Skin of body (tissue), 2 donors: ENCODE data around the gene PPT2. TPM values are rescaled to one million over a fixed set of nuclear protein-coding genes. Genes with fewer than 3 reads are reported as not detected.
"Not testable (repeated sequence)": the region's sequence is repeated elsewhere in the genome, so short reads cannot be mapped to it uniquely, and the experiment has no call there.

Source experiments
- DNase-seq: peaks from one replicate; lab custom pipeline; 2025; lab: John Stamatoyannopoulos, UW
- total RNA-seq: library from RNA; depleted of rRNA; stranded (reverse); fragments of >200 nt; gene quantifications from one replicate; pipeline ENCODE4 v1.2.3, GENCODE V29; 2014

Gene PPT2
- total RNA-seq, 1 donor from 2014 or later = 124 TPM

DNA sequence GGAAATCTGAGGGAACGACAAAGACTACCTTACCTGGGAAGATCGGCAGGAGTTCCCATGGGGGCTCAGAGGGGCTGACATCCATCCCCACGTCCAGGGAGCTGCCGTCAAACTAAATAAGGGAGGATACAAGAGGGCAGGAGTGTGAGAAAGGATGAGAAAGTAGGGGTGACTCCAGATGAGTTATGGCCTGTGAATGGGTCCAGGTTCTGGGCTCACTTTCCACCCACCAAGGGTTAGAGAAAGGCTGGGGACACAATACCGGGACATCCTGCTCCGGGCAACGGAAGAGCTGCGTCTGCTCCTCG, 26.6 kb upstream of the PPT2 start:
- DNase-seq = no peak

DNA sequence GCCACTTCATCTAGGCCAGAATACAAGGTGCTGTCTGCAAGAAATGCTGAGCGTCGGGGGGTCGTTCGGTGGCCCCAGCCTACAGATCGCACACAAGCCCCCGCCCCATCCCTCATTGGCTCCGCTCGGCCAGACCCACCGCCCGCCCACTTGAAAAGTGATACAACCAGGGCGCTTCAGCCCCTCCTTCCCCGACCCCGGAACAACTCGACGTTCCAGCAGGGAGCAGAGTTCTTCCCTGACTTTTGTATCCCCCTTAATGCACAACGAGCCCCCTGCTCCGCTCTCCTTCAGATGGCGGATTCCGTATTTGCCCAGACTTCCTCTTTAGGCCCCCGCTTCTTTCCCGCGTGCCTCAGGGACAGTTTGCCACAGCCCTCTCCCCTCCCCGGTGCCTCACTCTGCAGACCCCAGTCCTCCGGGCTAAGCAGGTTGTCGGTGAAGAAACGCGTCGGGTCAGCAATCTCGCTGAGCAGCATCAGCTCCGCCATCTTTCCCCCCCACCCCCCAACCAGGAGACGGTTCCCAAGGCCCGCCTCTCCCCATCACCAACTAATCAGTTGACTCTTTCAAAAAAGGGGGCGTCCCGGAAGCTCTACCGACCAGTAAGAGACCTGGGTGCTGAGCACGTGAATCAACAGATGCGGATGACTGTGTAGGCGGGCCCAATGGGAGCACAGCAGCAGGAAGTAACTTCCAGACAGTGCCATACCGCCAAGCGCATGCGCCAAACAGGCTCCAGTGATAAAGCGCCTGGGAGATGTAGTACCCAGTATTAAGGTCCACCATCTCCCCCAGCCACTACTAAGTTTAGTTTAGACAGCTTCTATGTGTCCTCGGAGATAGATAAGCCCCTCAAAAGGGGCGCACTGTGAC, 26.0 kb upstream of the PPT2 start, which contains the start of gene ATF6B:
Gene ATF6B (minus strand): TSS at position 530 of the 876 bp plus-strand sequence. CDS start 39 bp downstream, at position 491.
- DNase-seq = peak; percentile 100

DNA sequence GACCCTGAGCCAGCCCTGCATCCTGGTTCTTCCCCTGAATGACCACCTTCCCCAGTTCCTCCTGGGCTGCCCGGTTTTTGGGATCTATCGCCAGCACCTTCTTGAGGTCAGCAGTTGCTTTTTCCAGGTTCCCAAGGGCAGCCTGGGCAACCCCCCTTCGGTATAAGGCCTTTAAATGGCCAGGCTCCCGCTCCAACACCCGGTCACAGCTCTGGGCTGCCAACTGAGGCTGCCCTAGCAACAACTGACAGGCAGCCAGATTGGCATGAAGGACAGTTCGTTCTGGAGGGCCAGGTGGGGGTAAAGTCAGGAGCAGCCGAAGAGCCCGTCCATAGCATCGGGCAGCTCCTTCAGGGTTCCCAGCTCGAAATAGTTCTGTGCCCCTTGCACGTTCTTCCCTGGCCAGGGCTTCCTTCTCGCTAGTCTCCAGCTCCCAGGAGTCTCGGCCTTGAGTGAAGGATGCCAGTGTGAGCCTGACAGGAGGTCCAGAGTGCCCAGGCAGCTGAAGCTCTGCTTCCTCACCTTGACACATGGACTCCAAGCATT, 25.1 kb upstream of the PPT2 start:
- DNase-seq = no peak

DNA sequence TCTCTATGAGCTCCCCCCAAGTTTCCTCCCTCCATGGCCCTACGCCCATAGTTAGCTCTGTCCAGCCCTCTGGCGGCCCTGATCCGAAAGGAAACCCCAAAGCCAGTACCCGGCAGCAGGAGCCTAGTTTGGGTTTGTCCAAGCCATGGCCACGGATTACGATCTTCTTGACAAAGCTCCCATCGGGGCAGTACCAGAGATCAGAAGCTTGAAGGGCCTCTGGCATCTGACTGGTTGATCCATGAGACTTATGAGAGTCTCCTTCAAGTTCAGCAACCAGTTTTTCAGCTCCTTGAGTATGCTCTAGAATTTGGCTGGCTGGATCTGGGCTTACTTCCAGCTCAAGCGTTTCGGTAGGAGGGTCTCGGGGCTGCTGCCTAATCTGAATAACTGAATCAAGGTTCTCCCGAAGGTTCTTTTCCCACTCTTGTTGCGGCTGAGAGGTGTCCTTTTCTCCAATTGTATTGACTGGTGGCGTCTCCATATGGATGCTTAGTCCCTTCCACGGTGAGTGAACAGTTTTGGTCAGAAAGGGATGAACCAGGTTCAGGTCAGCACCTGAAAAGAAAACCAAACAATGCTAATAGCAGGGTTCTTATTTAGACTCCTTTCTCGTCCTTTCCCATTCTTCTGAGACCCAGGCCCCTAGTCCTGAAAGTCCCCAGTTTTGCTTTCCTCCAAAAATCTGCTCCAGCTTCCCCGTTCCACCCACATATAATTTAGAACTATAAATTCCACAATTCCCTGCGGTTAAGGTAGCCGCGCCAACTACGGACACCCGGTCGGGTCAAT, 24.4 kb upstream of the PPT2 start:
- DNase-seq = peak; percentile 95

DNA sequence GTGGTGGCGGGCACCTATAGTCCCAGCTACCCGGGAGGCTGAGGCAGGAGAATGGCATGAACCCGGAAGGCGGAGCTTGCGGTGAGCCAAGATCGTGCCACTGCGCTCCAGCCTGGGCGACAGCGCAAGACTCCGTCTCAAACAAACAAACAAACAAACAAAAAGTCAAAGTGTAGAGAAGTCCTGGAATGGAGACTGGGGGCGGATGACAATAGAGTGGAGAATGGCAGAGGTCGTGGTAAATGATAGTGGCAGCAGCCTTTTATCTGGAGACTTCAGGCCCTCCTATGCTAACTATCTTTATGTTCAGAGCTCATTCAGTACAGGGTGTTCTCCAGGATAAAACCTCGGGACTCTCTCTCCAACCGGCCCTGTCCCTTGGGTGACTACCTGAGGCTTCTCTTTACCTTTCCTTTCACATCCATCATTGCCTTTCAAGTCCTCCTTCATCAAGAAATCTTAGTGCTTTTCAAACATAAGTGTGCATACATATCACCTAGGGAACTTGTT, 22.4 kb upstream of the PPT2 start:
- no peak for DNase-seq

DNA sequence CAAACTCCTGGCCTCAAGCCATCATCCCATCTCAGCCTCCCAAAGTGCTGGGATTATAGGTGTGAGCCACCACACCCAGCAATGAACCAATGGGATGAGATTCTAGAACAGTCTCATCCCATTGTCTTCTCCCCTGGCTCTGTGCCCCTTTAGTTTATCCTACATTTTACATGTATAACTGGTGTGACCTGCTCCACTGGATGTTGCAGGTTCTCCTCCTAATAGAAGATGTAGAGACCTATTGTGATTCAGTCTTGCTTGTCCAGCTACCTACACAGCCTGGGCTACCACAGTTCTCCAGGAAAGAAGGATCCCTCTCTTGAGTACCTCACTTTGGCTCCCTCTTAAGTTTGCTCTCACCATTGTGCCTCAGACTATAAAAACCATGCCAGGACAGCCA, 21.8 kb upstream of the PPT2 start:
- no peak for DNase-seq

DNA sequence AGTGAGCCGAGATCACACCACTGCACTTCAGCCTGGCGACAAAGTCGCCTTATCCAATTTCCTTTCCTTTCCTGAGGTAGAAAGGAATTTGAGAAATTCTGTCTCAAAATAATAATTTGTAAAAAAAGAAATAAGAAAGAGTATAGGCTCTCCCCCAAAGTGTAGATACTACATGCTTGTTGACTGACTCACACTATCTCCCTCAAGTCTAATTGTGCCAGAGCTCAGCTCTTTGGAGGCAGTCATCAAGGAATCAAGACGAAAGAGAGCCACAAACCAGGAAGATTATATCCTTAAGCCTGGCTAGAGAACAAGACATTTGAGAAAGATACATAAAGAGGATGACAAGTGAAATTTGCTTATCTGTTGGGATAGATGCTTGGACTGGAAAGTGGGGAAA, 20.2 kb upstream of the PPT2 start:
- DNase-seq = no peak

DNA sequence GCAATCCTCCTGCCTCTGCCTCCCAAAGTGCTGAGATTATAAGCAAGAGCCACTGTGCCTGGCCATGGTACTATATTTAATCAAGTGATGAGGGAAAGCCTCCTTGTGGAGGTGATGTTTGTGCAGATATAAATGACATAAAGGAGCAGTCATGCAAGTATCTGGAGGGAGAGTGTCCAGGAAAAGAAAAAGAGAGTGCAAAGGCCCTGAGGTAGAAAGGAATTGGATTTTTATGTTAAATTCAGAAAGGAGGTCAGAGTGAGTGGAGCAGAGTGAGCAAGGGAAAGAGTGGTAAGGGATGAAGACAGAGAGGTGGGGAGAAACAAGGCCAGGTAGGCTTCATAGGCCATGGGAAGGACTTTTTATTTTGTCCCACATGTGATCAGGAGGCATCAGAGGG, 16.5 kb upstream of the PPT2 start:
- no peak for DNase-seq

DNA sequence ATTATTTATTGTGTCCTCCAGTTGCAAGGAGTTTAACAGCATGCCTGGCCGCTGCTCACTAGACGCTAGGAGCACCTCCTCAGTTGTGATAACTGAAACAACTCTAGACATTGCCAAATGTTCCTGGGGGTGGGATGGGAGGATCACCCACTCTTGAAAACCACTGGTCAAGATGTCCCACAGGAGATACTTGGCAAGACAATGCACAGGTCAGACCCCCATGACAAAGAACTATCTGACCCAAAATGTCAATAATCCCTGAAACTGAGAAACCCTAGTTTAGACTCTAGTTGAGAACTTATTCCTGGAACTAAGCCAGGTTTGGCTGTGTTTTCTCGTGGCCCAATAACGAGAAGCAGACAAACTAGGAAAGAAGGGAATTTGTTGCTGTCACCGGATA, 14.4 kb upstream of the PPT2 start:
- DNase-seq = no peak

DNA sequence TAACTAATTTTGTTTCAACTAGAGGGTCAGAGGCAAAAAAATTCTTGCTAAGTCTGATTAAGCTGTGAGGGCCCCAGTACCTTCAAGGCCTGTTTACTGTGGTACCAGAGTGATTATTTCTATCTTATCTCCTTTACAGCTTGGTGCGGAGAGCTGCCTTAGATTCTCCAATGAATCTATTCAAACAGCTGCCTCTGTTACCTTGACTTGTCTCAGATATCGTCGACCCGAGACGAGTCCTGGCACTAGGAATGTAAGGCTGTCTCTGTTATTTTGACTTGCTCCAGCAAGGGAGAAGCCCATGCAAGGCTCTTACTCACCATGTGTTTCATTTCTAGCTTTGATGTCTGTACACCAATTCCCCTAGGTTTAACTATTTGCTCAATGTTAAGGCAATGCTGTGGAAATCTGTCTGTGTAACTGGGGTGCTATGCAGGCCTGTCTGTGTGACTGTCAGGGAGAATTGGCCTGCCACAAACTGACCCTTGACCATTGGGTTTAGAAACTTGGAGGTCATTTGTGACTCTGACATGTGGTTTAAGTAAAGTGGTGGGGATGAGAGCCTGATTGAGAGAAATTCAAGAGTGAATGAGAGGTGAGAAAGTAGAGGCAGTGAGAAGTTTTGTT, 13.4 kb upstream of the PPT2 start:
- DNase-seq = no peak

DNA sequence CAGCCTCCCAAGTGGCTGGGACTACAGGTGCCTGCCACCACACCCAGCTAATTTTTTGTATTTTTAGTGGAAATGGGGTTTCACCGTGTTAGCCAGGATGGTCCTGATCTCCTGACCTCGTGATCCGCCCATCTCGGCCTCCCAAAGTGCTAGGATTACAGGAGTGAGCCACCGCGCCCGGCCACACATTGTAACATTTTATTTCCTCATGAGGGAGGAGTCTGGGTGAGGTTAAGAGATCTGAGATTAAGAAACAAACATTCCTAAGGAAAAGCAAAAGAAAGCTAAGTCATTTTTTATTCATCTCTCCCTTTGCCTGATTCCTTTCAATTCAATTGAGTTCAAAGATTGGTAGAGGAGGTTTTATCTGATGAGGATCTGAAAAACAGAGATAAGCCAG, 9.7 kb upstream of the PPT2 start:
- not testable (repeated sequence) for DNase-seq

DNA sequence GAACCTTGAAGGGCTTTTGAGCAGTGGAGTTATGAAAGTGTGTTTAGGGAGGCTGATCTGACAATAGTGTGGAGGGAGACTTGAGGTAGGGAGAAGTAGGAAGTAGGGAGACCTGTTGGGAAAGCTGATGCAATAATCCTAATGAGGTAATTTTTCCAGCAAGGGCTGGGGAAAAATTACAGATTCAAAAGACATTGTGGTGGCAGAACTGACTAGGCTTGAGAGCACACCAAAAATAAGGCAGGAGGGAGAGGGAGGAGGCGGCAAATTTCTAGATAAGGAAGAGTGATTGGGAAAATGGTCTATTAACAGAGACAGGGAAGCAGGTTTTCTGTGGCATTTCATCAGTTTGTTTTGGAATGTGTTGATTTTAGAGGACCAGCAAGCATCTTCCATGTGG, 7.7 kb upstream of the PPT2 start:
- DNase-seq = no peak

DNA sequence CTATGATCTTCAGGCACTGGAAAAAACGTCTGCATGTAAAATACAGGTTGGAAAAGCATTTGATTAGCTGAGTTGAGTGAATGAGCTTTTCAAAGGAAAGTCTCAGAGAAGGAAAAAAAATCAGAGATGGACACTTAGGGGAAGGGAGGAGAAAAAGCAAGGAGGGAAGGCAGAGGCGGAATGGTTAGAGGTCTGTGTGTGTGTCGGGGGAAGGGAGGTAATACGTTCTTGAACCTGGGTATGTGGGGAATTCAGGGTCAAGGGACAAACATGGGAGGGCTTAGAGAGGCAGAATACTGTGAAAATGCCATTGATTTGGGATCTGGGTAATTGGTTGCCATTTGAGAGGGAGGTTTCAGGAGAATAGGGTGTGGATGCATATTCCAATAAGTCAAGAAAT, 7.3 kb upstream of the PPT2 start:
- DNase-seq = no peak

DNA sequence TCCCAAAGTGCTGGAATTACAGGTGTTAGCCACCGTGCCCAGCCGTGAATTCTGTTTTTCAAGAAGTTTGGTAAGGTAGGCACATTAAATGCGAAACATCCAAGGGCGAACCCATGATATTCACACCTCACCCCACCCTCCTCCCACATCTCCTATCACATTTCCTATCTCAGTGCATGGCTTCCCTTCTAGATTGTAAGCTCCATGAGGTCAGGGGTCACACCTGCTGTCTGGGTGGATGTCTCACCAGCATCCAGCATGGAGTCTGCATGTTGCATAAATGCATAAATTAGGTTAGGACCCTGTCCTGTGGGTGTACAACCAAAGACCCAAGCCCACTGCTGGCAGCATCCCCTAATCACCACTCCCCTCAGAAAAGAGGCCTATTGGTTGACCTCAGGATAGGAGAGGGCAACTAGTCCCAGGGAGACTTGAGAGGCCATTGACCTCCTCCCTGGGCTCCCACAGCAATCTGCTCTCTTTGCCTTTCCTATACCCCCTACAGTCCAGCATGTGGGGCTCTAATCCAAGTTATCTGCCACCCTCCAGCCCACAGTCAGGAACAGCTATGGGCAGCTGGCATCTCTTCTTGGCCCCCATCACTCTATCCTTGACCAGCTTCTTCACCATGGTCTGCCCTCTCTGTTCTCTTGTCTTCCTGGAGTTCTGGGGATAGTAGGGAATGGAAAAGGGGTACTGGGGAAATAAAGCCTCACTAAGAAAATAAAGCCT, 6.4 kb upstream of the PPT2 start:
- DNase-seq = no peak

DNA sequence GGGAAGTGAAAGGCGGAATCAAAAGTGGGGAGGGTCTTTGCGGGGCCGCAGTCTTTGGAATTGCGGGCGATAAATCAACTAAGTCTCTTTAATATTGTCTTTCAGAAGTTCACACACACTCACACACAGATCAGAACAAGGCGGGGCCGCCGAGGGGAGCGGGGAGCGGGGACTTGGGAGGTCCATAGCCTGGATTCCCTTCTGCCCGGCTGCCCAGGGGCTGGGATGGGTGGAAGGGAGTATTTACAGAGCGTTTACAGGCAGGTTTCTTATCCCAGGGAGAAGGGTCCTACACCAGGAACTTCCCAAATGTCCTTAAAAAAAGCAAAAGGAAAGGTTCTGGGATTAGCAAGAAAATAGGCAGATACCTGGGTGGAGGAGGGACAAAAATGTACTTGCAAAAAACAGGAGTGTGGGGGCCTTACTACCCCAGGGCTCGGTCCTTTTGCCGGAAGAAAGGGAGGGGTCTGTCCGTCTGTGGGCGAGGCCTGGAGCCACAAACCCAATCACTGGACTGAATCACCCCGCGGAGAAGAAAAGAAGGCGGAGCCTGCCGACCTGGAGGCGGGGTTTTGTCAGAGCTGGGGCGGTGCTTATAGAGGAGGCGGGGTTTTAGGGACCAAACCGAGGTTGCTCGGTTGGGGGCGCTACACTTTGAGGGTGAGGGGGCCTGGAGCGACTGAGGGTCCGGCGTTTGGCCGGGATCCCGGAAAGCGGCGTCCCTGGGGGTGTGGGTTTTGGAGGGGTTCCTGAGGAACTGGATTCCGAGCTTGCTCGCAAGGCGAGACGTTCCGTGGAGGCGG, 5.5 kb upstream of the PPT2 start:
- DNase-seq = peak; percentile 48

DNA sequence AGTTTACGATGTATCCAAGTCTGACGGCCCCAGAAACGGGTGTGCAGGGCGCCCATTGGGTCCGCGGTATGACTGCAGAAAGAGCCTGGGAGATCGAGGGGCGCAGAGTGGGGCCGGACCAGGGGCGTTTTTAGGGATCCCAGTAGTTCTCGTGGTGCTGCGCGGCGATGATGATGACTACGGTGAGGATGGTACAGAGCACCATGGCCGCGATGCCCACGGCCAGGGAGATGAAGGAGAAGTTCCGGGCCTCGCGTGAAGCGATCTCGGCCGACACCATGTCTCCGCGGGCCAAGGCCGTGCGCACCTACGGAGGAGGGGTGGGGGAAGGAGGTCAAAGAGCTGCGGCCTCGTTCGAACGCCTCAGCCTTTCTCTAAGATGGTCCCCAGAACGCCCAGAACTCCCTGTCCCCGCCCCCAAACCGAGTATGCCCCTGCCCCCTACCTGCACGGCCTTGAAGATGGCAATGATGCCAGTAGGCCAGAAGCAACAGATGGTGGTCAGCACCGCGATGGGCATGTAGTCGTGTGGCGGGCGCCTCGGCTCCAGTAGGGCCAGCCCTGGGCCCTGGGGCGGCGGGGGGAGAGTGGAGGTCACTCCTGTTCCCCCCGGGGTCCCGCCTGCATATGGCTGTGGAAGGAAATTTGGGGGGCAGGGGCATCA, 4.7 kb upstream of the PPT2 start:
- no peak for DNase-seq

DNA sequence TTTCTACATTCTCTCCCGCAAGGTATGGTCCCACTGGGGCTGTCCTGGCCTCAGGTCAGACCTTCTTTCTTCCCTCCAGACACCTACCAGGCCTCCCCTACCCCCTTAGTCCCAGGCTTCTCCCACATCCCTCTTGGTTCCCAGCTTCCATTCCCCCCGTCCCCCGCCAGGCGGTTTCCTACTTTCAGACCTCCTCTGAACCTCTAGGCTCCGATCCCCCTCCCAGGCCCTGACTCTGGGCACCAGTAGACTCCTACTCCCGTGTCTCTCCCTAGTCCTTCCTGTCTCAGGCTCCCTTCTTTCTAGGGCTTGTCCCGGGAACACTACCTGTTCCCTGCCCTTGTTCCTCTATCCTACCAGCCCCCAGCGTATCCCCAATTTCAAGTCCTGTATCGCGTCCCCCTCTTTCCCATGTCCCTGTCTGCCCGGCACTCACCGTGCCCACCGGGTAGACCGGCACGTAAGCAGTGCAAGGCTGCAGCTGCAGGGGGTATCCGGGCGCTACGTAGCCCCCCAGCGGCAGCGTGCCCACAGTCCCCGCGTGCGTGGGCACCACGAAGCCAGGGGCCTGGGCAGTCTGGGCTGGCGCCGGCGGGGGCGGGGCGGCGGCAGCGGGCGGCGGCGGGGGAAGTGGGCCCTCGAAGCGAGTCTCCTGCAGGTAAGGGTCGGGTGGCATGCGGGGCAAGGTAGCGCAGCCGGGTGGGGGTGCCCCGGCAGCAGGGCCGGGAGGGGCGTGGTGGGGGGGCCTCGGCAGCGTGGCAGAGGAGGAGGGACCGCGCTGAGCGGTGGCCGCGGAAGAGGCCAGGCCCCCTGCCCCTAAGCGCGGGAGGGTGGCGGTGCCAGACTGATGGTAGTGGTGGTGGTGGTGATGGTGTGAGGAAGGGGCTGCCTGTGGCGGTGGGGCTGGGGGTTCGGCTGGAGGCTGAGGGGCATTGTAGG, 3.7 kb upstream of the PPT2 start:
- DNase-seq = no peak

DNA sequence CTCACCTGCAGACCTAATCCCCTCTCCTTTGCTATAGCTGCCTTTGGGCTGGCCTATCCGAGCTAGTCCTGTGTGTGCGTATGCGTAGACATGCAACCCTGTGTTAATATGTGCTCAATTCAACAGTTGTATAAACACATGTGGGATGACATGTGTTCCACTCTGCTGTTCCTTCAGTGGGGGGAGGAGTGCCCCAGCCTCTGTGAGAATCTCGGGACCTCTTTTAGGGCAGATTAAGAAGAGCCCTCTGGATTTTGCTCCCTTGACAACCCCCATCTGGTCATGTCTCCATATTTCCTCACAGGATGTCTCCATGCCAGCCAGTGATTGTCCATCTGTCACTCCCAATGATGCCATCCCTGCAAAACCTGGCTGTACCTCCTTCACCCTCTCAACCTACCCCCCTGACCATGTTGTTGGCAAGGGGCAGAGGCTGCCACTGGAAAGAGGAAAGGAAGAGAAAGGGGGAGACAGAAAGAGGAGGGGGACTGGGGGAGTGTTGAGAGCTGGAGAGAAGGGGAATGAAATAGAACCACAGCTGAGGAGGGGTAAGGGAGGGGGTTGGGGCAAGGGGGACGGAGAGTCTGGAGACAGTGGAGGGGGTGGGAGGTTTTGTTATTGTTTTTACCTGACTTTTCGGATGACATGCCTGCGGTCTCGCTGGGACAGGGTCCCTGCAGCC, 2.6 kb upstream of the PPT2 start:
- no peak for DNase-seq
